ENCODE results near the gene KCNH4. TPM values are rescaled to one million over a fixed set of nuclear protein-coding genes. Genes with fewer than 3 reads are reported as not detected.
"Not testable (repeated sequence)": the region's sequence is repeated elsewhere in the genome, so short reads cannot be mapped to it uniquely, and the experiment has no call there.

KCNH4 gene
- total RNA-seq, 2 experiments from 2014 or later = 0.24 to 0.35 TPM

DNA sequence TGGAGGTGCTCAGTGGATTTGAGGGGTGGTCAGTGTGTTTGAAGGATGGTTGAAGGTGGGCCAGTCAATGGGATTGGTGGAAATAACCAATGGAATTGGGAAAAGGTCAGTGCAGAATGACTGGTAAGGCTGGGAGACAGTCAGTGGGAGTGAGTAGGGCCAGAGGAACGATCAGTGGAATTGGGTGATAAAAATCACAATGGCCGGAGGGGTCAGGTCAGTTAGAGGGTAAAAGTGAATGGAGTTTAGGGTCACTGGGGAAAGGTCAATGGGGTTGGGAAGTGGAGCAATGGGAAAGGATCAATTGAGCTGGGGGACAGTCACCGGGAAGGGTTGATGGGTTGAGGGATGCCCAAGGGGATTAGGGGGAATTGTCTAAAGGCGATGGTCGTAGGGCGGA lies 15.2 kb downstream of the KCNH4 start:
- DNase-seq = no peak
- Mint-ChIP-seq H3K4me1 (ENCODE audit: low read depth) (no peaks in the 10 kb centered on the region), H3K27ac (no peak overlapping the region), H3K36me3 (ENCODE audit: low read depth) (no peaks in the 10 kb centered on the region), H3K9me3 (no peaks in the 10 kb centered on the region), H3K4me3 (no peak overlapping the region), H3K27me3 (ENCODE audit: low read depth) (no peaks in the 10 kb centered on the region)
- intact Hi-C loops (cut with micrococcal nuclease) = no loop called here
- CTCF ChIA-PET = no interaction called here

DNA sequence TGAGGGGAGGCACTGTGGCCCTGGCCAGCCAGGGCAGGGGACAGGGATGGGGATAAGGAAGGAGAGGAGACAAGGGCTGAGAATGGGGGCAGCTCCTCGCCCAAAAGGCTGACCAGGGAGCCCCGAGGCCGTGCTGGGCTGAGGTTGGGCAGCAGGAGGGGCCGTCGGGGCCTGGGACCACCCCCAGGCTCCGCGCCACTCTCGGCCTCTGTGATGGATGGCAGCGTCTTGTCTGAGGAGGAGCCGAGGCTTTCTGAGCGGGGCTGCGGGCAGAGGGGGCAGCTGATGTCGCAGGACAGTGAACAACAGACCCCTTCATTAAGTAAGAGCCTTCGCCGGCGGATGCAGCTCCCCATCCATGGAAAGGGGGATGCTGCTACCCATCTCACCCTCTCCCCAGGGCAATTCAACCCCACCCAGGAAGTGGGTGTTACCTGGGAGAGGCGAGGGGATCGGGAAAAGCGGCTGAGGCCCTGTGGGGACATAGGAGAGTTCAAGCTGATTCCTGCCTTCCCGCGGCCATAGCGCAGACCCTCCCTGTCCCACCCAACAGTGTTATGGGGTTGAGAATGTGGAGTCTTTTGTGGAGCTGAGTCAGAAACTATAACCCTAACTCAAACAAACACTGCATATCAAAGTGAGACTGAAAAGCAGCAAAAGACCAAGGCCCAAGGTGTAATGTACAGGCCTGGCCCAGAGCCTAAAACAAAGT lies 17.1 kb downstream of the KCNH4 start:
- no peaks in the 10 kb centered on the region for H3K9me3 Mint-ChIP-seq
- no peaks in the 10 kb centered on the region for H3K4me1 Mint-ChIP-seq (ENCODE audit: low read depth)
- intact Hi-C loops (cut with micrococcal nuclease) = no loop called here
- H3K27ac Mint-ChIP-seq = no peak overlapping the region
- no peak for DNase-seq
- H3K36me3 Mint-ChIP-seq (ENCODE audit: low read depth) = no peaks in the 10 kb centered on the region
- CTCF ChIA-PET = interaction anchor here (0.5 to 3.2 kb wide), 6 partner anchors 17 to 287 kb away, joined by 3 to 11 read pairs (median 3); partner anchors contain the start of gene KCNH4
- no peaks in the 10 kb centered on the region for H3K27me3 Mint-ChIP-seq (ENCODE audit: low read depth)
- no peak overlapping the region for H3K4me3 Mint-ChIP-seq

DNA sequence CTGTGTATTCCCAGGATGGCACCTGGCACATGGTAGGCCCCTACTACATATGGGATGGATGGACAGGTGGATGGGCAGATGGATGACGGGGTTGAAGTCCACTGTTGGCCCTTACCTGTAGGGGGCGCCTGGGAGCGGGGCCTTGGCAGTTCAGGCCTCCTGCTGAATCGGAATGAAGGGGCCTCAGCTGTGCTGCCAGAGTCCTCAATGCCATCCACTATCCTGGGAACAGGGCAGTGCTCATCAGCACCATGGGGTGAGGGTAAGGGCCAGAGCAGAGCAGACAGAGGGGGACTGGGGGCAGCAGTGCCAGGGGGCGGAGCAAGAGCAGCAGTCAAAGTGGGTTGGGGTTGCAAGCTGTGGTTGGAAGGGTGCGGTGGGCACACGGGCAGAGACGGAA lies 17.8 kb downstream of the KCNH4 start:
- H3K27me3 Mint-ChIP-seq (ENCODE audit: low read depth) = no peaks in the 10 kb centered on the region
- no peak overlapping the region for H3K4me3 Mint-ChIP-seq
- no peaks in the 10 kb centered on the region for H3K36me3 Mint-ChIP-seq (ENCODE audit: low read depth)
- intact Hi-C loops (cut with micrococcal nuclease) = no loop called here
- H3K27ac Mint-ChIP-seq = no peak overlapping the region
- DNase-seq = peak; percentile 52
- no peaks in the 10 kb centered on the region for H3K4me1 Mint-ChIP-seq (ENCODE audit: low read depth)
- H3K9me3 Mint-ChIP-seq = no peaks in the 10 kb centered on the region
- CTCF ChIA-PET = interaction anchor here (1.1 to 3.2 kb wide), 4 partner anchors 18 to 237 kb away, joined by 3 to 11 read pairs (median 3); partner anchors contain the start of gene KCNH4

GRCh38 chr17:42160531-42160910 lies 20.4 kb downstream of the KCNH4 start:
- H3K9me3 Mint-ChIP-seq = no peaks in the 10 kb centered on the region
- no peak overlapping the region for H3K4me3 Mint-ChIP-seq
- intact Hi-C loops (cut with micrococcal nuclease) = no loop called here
- no peaks in the 10 kb centered on the region for H3K36me3 Mint-ChIP-seq (ENCODE audit: low read depth)
- no peak for DNase-seq
- no peaks in the 10 kb centered on the region for H3K27me3 Mint-ChIP-seq (ENCODE audit: low read depth)
- no peak overlapping the region for H3K27ac Mint-ChIP-seq
- peaks cover 6% of the 10 kb centered on the region for H3K4me1 Mint-ChIP-seq (ENCODE audit: low read depth)
- CTCF ChIA-PET = interaction anchor here (0.6 kb wide), 1 partner anchor 197 kb away, joined by 3 read pairs; no protein-coding TSS in a partner anchor

DNA sequence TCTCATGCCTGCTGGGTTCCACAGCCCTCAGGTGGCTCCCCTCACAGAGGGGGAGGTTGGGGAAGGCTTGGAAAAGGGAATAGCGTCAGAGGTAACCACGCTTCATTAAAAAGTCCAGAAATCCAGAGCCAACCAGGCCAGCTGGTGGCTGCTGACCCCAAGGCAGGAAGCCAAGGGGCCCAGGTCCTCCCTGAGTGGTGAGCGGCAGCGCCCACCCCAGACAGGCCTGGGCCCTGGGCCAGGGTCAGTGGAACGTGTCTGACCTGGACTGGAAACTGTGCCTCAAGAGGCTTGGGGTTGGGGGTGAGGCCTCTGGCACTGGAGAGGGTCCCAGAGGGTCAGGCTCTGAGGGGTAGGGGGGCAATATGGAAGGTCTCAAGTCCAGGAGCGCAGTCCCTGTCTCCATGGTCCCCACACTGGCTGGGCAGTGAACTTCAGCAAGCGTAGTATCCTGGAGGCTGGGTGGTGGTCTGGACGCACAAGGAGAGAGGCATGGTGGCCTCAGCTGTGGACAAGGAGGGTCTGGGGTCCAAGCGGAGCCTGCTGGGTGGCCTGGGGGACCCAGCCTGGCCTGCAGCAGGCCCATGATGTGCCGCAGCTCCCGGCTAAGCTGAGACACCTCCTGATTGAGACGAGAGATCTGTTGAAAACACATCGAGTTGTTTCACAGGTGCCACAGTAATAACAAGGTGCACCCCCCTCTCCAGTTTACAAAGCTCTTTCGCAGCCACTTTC lies 21.0 kb downstream of the KCNH4 start:
- DNase-seq = no peak
- Mint-ChIP-seq H3K4me1 (ENCODE audit: low read depth) (peaks cover 8% of the 10 kb centered on the region), H3K36me3 (ENCODE audit: low read depth) (no peaks in the 10 kb centered on the region), H3K4me3 (no peak overlapping the region), H3K27ac (no peak overlapping the region), H3K9me3 (no peaks in the 10 kb centered on the region), H3K27me3 (ENCODE audit: low read depth) (no peaks in the 10 kb centered on the region)
- intact Hi-C loops (cut with micrococcal nuclease) = no loop called here
- CTCF ChIA-PET = interaction anchor here (0.6 kb wide), 1 partner anchor 197 kb away, joined by 3 read pairs; no protein-coding TSS in a partner anchor

GRCh38 chr17:42155614-42156045 lies 25.3 kb downstream of the KCNH4 start:
- Mint-ChIP-seq H3K9me3 (no peaks in the 10 kb centered on the region), H3K27me3 (ENCODE audit: low read depth) (no peaks in the 10 kb centered on the region), H3K4me1 (ENCODE audit: low read depth) (peaks cover 36% of the 10 kb centered on the region), H3K27ac (peak overlapping the region; percentile 61), H3K36me3 (ENCODE audit: low read depth) (peaks cover 8% of the 10 kb centered on the region), H3K4me3 (peak overlapping the region; percentile 83)
- intact Hi-C loops (cut with micrococcal nuclease) = loop anchor here (1.0 to 2.0 kb wide), 6 partner anchors 25 to 236 kb away; partner anchors contain the start of genes CNP, DHX58, KAT2A and KCNH4
- CTCF ChIA-PET = interaction anchor here (0.6 to 1.2 kb wide), 4 partner anchors 74 to 189 kb away, joined by 3 read pairs; partner anchors contain the start of gene CNP
- no peak for DNase-seq

GRCh38 chr17:42153919-42154742 lies 26.8 kb downstream of the KCNH4 start:
- H3K9me3 Mint-ChIP-seq = no peaks in the 10 kb centered on the region
- H3K36me3 Mint-ChIP-seq (ENCODE audit: low read depth) = peaks cover 8% of the 10 kb centered on the region
- peaks cover 39% of the 10 kb centered on the region for H3K4me1 Mint-ChIP-seq (ENCODE audit: low read depth)
- intact Hi-C loops (cut with micrococcal nuclease) = loop anchor here (2.0 kb wide), 2 partner anchors 27 to 41 kb away; partner anchors contain the start of genes DHX58 and KCNH4
- no peaks in the 10 kb centered on the region for H3K27me3 Mint-ChIP-seq (ENCODE audit: low read depth)
- CTCF ChIA-PET = interaction anchor here (0.6 to 0.7 kb wide), 2 partner anchors 28 to 32 kb away, joined by 3 to 4 read pairs; no protein-coding TSS in a partner anchor
- peak overlapping the region; percentile 83 for H3K4me3 Mint-ChIP-seq
- DNase-seq = no peak
- peak overlapping the region; percentile 87 for H3K27ac Mint-ChIP-seq

DNA sequence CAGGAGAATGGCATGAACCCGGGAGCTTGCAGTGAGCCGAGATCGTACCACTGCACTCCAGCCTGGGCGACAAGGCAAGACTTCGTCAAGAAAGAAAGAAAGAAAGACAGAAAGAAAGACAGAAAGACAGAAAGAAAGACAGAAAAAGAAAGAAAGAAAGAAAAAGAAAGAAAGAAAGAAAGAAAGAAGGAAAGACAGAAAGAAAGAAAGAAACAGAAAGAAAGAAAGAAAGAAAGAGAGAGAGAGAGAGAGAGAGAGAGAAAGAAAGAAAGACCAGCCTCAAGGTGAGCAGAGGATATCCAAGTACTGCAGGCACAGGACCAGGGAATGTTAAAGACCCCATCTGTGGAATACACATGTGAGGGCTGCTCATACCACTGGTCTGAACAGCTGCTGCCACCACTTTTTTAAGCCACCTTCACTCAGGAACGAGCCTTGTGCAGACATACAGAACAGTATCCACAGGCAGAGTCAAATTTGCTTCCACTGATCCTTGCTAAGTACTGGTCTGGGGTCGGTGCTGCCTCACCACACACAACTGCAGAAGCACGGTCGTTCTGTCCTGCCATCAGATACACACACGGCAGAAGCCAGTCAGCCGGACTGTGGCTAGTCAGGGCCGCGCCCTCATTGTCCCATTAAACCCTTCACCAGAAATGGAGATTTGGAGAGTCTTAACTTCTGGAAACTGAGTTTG lies 33.9 kb downstream of the KCNH4 start:
- H3K27me3 Mint-ChIP-seq (ENCODE audit: low read depth) = no peaks in the 10 kb centered on the region
- H3K4me3 Mint-ChIP-seq = no peak overlapping the region
- no peak for DNase-seq
- no peak overlapping the region for H3K27ac Mint-ChIP-seq
- CTCF ChIA-PET = no interaction called here
- peaks cover 4% of the 10 kb centered on the region for H3K36me3 Mint-ChIP-seq (ENCODE audit: low read depth)
- intact Hi-C loops (cut with micrococcal nuclease) = no loop called here
- peaks cover 28% of the 10 kb centered on the region for H3K4me1 Mint-ChIP-seq (ENCODE audit: low read depth)
- H3K9me3 Mint-ChIP-seq = no peaks in the 10 kb centered on the region

DNA sequence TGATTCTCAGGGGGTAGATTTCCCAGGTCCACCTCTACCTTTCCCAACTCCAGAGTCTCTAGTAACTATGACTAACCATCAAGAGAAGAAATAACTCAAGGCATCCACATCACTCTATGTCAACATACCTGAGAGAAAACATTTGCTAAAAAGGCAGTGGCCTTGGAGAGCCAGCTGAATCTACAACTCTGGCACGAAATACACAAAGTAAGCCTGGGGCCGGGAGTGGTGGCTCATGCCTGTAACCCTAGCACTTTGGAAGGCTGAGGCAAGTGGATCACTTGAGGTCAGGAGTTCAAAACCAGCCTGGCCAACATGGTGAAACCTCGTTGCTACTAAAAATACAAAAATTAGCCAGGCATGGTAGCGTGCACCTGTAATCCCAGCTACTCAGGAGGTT lies 37.8 kb downstream of the KCNH4 start:
- H3K27ac Mint-ChIP-seq; H3K4me3 Mint-ChIP-seq; intact Hi-C loops (cut with micrococcal nuclease); DNase-seq; H3K27me3 Mint-ChIP-seq (ENCODE audit: low read depth); H3K9me3 Mint-ChIP-seq; H3K36me3 Mint-ChIP-seq (ENCODE audit: low read depth): not testable (repeated sequence)
- CTCF ChIA-PET = interaction anchor here (0.6 to 1.4 kb wide), 2 partner anchors 14 to 25 kb away, joined by 3 read pairs; no protein-coding TSS in a partner anchor
- peaks cover 34% of the 10 kb centered on the region for H3K4me1 Mint-ChIP-seq (ENCODE audit: low read depth)

- CTCF ChIA-PET = no interaction called here
- Mint-ChIP-seq H3K27me3 (ENCODE audit: low read depth) (no peaks in the 10 kb centered on the region), H3K9me3 (no peaks in the 10 kb centered on the region)
These were observed 38.5 kb downstream of the KCNH4 start for GRCh38 chr17:42142371-42142896.

DNA sequence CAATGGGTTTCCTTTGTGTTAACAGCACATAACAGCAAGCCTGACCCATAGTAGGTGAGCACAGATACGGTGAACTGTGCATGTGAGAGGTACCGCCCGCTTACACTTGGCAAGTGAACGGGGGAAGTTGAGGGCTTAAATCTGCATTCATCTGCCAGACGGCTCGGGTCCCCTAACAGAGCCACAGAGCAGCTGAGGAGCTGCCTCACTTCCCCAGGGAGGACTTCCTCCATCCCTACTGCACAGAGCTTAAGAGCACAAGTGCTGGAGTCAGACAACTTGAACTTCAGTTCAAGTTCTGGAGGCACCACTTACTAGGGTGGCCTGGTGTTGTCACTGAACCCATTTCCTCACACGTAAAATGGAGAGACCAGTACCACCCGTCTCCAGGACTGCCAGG lies 39.6 kb downstream of the KCNH4 start:
- Mint-ChIP-seq H3K27me3 (ENCODE audit: low read depth) (no peaks in the 10 kb centered on the region), H3K9me3 (no peaks in the 10 kb centered on the region), H3K4me3 (no peak overlapping the region), H3K27ac (no peak overlapping the region), H3K4me1 (ENCODE audit: low read depth) (peaks cover 44% of the 10 kb centered on the region), H3K36me3 (ENCODE audit: low read depth) (peaks cover 6% of the 10 kb centered on the region)
- intact Hi-C loops (cut with micrococcal nuclease) = no loop called here
- CTCF ChIA-PET = interaction anchor here (0.9 kb wide), 1 partner anchor 74 kb away, joined by 4 read pairs; no protein-coding TSS in a partner anchor
- no peak for DNase-seq

More at GRCh38 chr17:42142371-42142896, 38.5 kb downstream of the KCNH4 start:
- H3K36me3 Mint-ChIP-seq (ENCODE audit: low read depth) = peaks cover 5% of the 10 kb centered on the region
- intact Hi-C loops (cut with micrococcal nuclease) = no loop called here
- H3K4me3 Mint-ChIP-seq = no peak overlapping the region
- no peak overlapping the region for H3K27ac Mint-ChIP-seq
- DNase-seq = no peak
- peaks cover 36% of the 10 kb centered on the region for H3K4me1 Mint-ChIP-seq (ENCODE audit: low read depth)

Data from activated naive CD4-positive, alpha-beta T cell treated with anti-CD3 and anti-CD28 coated beads for 36 hours (primary cell).